GM12878 (cell line): Measurements from ENCODE around the gene PDZD8. TPM values are rescaled to one million over a fixed set of nuclear protein-coding genes. Genes with fewer than 3 reads are reported as not detected.

Experiments used
- ATAC-seq: fragments of 200-7000 bp; cut with Tn5 transposase; 3 replicates; pipeline ENCODE4 v1.9.1; 2020; ENCODE audit warnings: mild to moderate bottlenecking, moderate library complexity
- BruUV-seq: library from RNA; stranded (reverse); fragments of 400-500 nt; replicated peaks from 2 replicates; lab custom pipeline; 2021; lab: Mats Ljungman, UMichigan
- CTCF ChIA-PET: fragments of 300-600 bp; sonication (Branson Sonifier 250); formaldehyde crosslinking; extraction: SDS; loops from one replicate; lab custom pipeline; 2021; ENCODE audit warnings: inconsistent platforms; lab: Yijun Ruan, JAX
- POLR2A ChIA-PET: fragments of 350-600 bp; formaldehyde crosslinking; extraction: SDS; loops from one replicate; lab custom pipeline; 2021; ENCODE audit warnings: inconsistent platforms; lab: Charles Lee
- RAD21 ChIA-PET: fragments of 300-600 bp; sonication (Branson Sonifier 250); formaldehyde crosslinking; loops from one replicate; lab custom pipeline; 2023; ENCODE audit warnings: antibody characterized with exemption; ENCODE audit not compliant: unreplicated experiment; lab: Charles Lee
- SMC1A ChIA-PET: fragments of 300-600 bp; sonication (Branson Sonifier 250); formaldehyde crosslinking; loops from one replicate; lab custom pipeline; 2023; ENCODE audit not compliant: unreplicated experiment, uncharacterized antibody; lab: Charles Lee
- DNase-seq: peaks from one replicate; pipeline ENCODE4 v3.0.0-alpha.2; 2011; ENCODE audit warnings: low read depth, low spot score
- FAIRE-seq: peaks from 3 replicates; lab custom pipeline; 2011; peaks lifted over from hg19 to GRCh38; lab: Jason Lieb, UNC
- H2AFZ ChIP-seq: 2 replicates; pipeline ENCODE4 v1.6.0; 2011; ENCODE audit warnings: low read depth, low read length, control low read depth; ENCODE audit not compliant: control insufficient read depth
- H3K27ac ChIP-seq: 2 replicates; pipeline ENCODE4 v1.5.1; 2011; ENCODE audit warnings: control low read depth; ENCODE audit not compliant: control insufficient read depth, insufficient read depth
- H3K27me3 ChIP-seq, 2 experiments: replicated peaks in 1 of 2; 2 replicates each; pipeline versions ENCODE4 v1.6.0 to v1.6.1; 2011; ENCODE audit warnings: low read length in 1 of 2; ENCODE audit not compliant: control insufficient read depth in 2 of 2, insufficient read depth in 2 of 2
- H3K36me3 ChIP-seq, 2 experiments: 2 replicates each; pipeline ENCODE4 v1.5.1; 2011; ENCODE audit warnings: low read length in 1 of 2; ENCODE audit not compliant: control insufficient read depth in 2 of 2, insufficient read depth in 2 of 2
- H3K4me1 ChIP-seq: 2 replicates; pipeline ENCODE4 v1.6.1; 2011; ENCODE audit warnings: mild to moderate bottlenecking, low read length, moderate library complexity, mixed read lengths; ENCODE audit not compliant: control insufficient read depth, insufficient read depth
- H3K4me2 ChIP-seq: 2 replicates; pipeline ENCODE4 v1.6.0; 2011; ENCODE audit warnings: control low read depth; ENCODE audit not compliant: control insufficient read depth, insufficient read depth
- H3K4me3 ChIP-seq: fragments of 200-600 bp; sonication (generic); 2 replicates; pipeline ENCODE4 v1.5.1; 2016
- H3K79me2 ChIP-seq: 2 replicates; pipeline ENCODE4 v1.6.0; 2011; ENCODE audit warnings: low read length; ENCODE audit not compliant: control insufficient read depth, insufficient read depth
- H3K9ac ChIP-seq: 2 replicates; pipeline ENCODE4 v1.8.0; 2011; ENCODE audit warnings: low read length, control low read depth, mixed read lengths; ENCODE audit not compliant: control insufficient read depth, insufficient read depth
- H3K9me3 ChIP-seq: replicated peaks from 3 replicates; pipeline ENCODE4 v1.5.1; 2011; ENCODE audit warnings: mild to moderate bottlenecking, low read length; ENCODE audit not compliant: control insufficient read depth, insufficient read depth
- H4K20me1 ChIP-seq: 2 replicates; pipeline ENCODE4 v1.6.0; 2011; ENCODE audit not compliant: control insufficient read depth, insufficient read depth
- BMI1 ChIP-seq: fragments of 450-650 bp; IDR thresholded peaks from 2 replicates; pipeline ENCODE4 v1.6.1; 2016; ENCODE audit warnings: mild to moderate bottlenecking, moderate library complexity, borderline replicate concordance
- CHD2 ChIP-seq: IDR thresholded peaks from 2 replicates; pipeline ENCODE4 v1.6.1; 2011; ENCODE audit warnings: low read depth, low read length, improper control_type of control experiment, borderline replicate concordance
- CHD4 ChIP-seq: fragments of 200-600 bp; sonication (generic); IDR thresholded peaks from 2 replicates; pipeline ENCODE4 v1.6.1; 2016; ENCODE audit warnings: mild to moderate bottlenecking
- ETV6 ChIP-seq, 2 experiments: fragments of 450-650 bp in 1 of 2; IDR thresholded peaks in 1 of 2; conservative IDR thresholded peaks in 1 of 2; 2 replicates each; pipeline ENCODE4 v1.6.1; 2014; ENCODE audit warnings: antibody characterized with exemption in 1 of 2, borderline replicate concordance in 1 of 2, low read depth in 1 of 2, mild to moderate bottlenecking in 1 of 2, moderate library complexity in 1 of 2
- GABPA ChIP-seq: IDR thresholded peaks from 2 replicates; pipeline ENCODE4 v1.6.1; 2014; ENCODE audit warnings: antibody characterized with exemption, low read depth, mild to moderate bottlenecking, inconsistent platforms
- IRF3 ChIP-seq: fragments of 450-650 bp; IDR thresholded peaks from 2 replicates; pipeline ENCODE4 v1.6.1; 2014; ENCODE audit warnings: mild to moderate bottlenecking
- MEF2B ChIP-seq: fragments of 450-650 bp; IDR thresholded peaks from 2 replicates; pipeline ENCODE4 v1.6.1; 2018; ENCODE audit warnings: mild to moderate bottlenecking, moderate library complexity; ENCODE audit not compliant: partially characterized antibody, poor library complexity, severe bottlenecking
- MTA2 ChIP-seq: fragments of 450-650 bp; IDR thresholded peaks from 2 replicates; pipeline ENCODE4 v1.6.1; 2016; ENCODE audit warnings: low read depth, mild to moderate bottlenecking, moderate library complexity
- NR2C2 ChIP-seq: IDR thresholded peaks from 2 replicates; pipeline ENCODE4 v1.6.1; 2011; ENCODE audit warnings: borderline replicate concordance, low read depth; ENCODE audit not compliant: control insufficient read depth, insufficient read length
- PAX5 ChIP-seq: IDR thresholded peaks from 2 replicates; pipeline ENCODE4 v1.6.1; 2011; ENCODE audit warnings: low read depth, low read length, borderline replicate concordance
- SREBF2 ChIP-seq: IDR thresholded peaks from 2 replicates; pipeline ENCODE4 v1.6.1; 2012; ENCODE audit warnings: mild to moderate bottlenecking, low read length
- TBL1XR1 ChIP-seq: IDR thresholded peaks from 2 replicates; pipeline ENCODE4 v1.6.1; 2012; ENCODE audit warnings: low read depth, low read length, improper control_type of control experiment
- ZZZ3 ChIP-seq: IDR thresholded peaks from 2 replicates; pipeline ENCODE4 v1.6.1; 2011; ENCODE audit warnings: low read depth; ENCODE audit not compliant: control insufficient read depth, insufficient read length
- WGBS: methylation state at CpG from one replicate; pipeline ENCODE4 v1.1.6; 2016; ENCODE audit warnings: low lambda C conversion rate; ENCODE audit not compliant: insufficient replicate concordance, insufficient coverage; ENCODE audit errors: missing lambda C conversion rate; 5-methylcytosine and 5-hydroxymethylcytosine counted together
- in situ Hi-C: fragments of 300-500 bp; cut with MboI; formaldehyde crosslinking; loops from 9 replicates; pipeline ENCODE4 v1.14.3; 2018; ENCODE audit warnings: mixed read lengths
- intact Hi-C: fragments of 100-400 bp; cut with micrococcal nuclease; formaldehyde crosslinking; loops from one replicate; pipeline ENCODE4 v1.14.2; 2022; ENCODE audit not compliant: unreplicated experiment
- polyA plus RNA-seq, 11 experiments: library from polyadenylated mRNA; depleted of rRNA in 4 of 11; unstranded in 6 of 11; stranded (reverse) in 5 of 11; fragments of >200 nt; fragmentation: Nextera tagmentation in 4 of 11; fragmentation: Illumina TruSeq in 1 of 11; extraction: Ambion mirVana in 4 of 11; extraction: Trizol in 1 of 11; gene quantifications; 1 replicate in 1 of 11; 2 replicates in 10 of 11; pipeline versions ENCODE4 v1.2.1 to v1.2.3, GENCODE V29; 2011 to 2016; ENCODE audit warnings: inconsistent platforms in 2 of 11, missing spikeins in 2 of 11, low read depth in 1 of 11
- total RNA-seq, 4 experiments: library from RNA; depleted of rRNA in 3 of 4; stranded (reverse); fragments of >200 nt in 3 of 4; fragmentation: Illumina TruSeq in 1 of 4; extraction: Trizol in 1 of 4; gene quantifications; 2 replicates each; pipeline versions ENCODE4 v1.2.1 to v1.2.3, GENCODE V29; 2013 to 2021
- TF ChIP-seq, protein P1 (sequence below), 3 experiments: IDR thresholded peaks in 2 of 3; conservative IDR thresholded peaks in 1 of 3; 2 replicates each; pipeline ENCODE4 v1.5.1; 2011; ENCODE audit warnings: low read depth in 3 of 3, low read length in 3 of 3, mild to moderate bottlenecking in 3 of 3, control low read depth in 2 of 3, moderate library complexity in 2 of 3, inconsistent platforms in 1 of 3, mixed read lengths in 1 of 3; ENCODE audit not compliant: control insufficient read depth in 2 of 3, insufficient read depth in 1 of 3; ENCODE audit errors: extremely low read depth in 1 of 3
- TF ChIP-seq, protein P2 (sequence below): fragments of 450-650 bp; IDR thresholded peaks from 2 replicates; pipeline ENCODE4 v1.6.1; 2018; ENCODE audit warnings: mild to moderate bottlenecking, low read depth, moderate library complexity; ENCODE audit not compliant: partially characterized antibody

Gene PDZD8
- total and polyA plus RNA-seq, 10 of the 15 experiments (the other 5 are each of a cell fraction or from before 2014, with no cell fraction given): 2.0 to 21.2 (median 6.7) TPM

DNA sequence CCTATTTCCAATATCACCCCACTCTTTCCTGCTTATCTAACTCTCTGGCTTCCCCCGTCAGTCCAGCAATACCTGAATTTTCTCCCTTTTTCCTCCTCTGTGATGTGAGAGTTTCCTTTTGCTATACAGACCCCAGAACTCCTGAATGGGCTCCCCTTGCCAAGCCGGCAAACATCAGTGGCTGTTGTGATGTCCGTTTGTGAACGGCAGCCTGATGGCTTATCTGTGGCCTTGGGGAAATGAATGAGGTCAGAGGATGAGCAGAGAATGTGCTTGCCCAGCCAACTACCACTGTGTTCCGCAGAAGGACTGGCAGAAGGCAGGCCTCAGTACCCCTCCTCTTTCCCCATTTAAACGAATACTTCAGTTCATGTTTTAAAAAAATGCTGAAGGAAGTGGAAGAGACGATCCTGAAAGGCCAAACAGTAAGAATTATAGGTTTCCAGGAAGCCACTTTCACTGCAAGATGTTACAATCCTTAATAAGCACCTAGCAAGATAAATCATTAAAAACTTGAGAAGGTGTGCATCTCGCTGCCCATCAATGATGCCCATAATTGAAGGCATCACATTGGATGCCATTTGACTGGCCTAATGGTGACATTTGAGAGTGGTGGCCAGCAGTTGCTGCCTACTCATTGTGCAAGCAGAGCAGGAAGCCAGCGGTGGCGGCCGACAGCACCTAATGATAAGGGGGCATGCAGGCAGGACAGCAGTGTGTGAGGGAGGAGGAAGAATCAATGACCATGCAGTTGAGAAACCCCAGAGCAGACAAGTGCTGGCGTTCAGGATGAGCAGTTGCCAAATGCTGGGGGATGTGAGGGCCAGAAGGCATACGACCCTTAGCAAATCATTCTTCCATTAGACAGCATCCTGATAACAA, 102.8 kb downstream of the PDZD8 start:
- WGBS: 81% methylated on average over 13 of the region's 13 CpGs
- H2AFZ ChIP-seq: no peak overlapping the region
- SMC1A ChIA-PET: no interaction called here
- no peak overlapping the region for H3K9ac ChIP-seq
- H3K9me3 ChIP-seq: no peaks in the 10 kb centered on the region
- no peaks in the 10 kb centered on the region for H3K79me2 ChIP-seq
- RAD21 ChIA-PET: no interaction called here
- H4K20me1 ChIP-seq: no peaks in the 10 kb centered on the region
- in situ Hi-C loops: no loop called here
- H3K4me1 ChIP-seq: no peaks in the 10 kb centered on the region
- H3K36me3 ChIP-seq: no peaks in the 10 kb centered on the region
- CTCF ChIA-PET: no interaction called here
- H3K27ac ChIP-seq: no peak overlapping the region
- H3K4me2 ChIP-seq: no peak overlapping the region
- intact Hi-C loops: no loop called here
- ATAC-seq: no peak
- POLR2A ChIA-PET: no interaction called here
- no peaks in the 10 kb centered on the region for H3K27me3 ChIP-seq
- no peak for TF ChIP-seq PAX5
- TF ChIP-seq CHD2: no peak
- TF ChIP-seq MEF2B: no peak
- TF ChIP-seq GABPA: no peak
- TF ChIP-seq, protein P1, sequence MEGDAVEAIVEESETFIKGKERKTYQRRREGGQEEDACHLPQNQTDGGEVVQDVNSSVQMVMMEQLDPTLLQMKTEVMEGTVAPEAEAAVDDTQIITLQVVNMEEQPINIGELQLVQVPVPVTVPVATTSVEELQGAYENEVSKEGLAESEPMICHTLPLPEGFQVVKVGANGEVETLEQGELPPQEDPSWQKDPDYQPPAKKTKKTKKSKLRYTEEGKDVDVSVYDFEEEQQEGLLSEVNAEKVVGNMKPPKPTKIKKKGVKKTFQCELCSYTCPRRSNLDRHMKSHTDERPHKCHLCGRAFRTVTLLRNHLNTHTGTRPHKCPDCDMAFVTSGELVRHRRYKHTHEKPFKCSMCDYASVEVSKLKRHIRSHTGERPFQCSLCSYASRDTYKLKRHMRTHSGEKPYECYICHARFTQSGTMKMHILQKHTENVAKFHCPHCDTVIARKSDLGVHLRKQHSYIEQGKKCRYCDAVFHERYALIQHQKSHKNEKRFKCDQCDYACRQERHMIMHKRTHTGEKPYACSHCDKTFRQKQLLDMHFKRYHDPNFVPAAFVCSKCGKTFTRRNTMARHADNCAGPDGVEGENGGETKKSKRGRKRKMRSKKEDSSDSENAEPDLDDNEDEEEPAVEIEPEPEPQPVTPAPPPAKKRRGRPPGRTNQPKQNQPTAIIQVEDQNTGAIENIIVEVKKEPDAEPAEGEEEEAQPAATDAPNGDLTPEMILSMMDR (IDR thresholded peaks at IDR 0.05 in 2 of 3, conservative IDR thresholded peaks at IDR 0.05 in 1 of 3; ENCODE audit: control insufficient read depth in 2 of 3, extremely low read depth in 1 of 3, insufficient read depth in 1 of 3, low read depth in 3 of 3, low read length in 3 of 3): no peak
- no peak for TF ChIP-seq CHD4
- TF ChIP-seq SREBF2: no peak
- no peak for TF ChIP-seq IRF3
- TF ChIP-seq, protein P2, sequence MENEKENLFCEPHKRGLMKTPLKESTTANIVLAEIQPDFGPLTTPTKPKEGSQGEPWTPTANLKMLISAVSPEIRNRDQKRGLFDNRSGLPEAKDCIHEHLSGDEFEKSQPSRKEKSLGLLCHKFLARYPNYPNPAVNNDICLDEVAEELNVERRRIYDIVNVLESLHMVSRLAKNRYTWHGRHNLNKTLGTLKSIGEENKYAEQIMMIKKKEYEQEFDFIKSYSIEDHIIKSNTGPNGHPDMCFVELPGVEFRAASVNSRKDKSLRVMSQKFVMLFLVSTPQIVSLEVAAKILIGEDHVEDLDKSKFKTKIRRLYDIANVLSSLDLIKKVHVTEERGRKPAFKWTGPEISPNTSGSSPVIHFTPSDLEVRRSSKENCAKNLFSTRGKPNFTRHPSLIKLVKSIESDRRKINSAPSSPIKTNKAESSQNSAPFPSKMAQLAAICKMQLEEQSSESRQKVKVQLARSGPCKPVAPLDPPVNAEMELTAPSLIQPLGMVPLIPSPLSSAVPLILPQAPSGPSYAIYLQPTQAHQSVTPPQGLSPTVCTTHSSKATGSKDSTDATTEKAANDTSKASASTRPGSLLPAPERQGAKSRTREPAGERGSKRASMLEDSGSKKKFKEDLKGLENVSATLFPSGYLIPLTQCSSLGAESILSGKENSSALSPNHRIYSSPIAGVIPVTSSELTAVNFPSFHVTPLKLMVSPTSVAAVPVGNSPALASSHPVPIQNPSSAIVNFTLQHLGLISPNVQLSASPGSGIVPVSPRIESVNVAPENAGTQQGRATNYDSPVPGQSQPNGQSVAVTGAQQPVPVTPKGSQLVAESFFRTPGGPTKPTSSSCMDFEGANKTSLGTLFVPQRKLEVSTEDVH: no peak
- no peak for TF ChIP-seq TBL1XR1
- TF ChIP-seq BMI1: no peak
- no peak for TF ChIP-seq ZZZ3
- TF ChIP-seq NR2C2: no peak
- TF ChIP-seq MTA2: no peak
- TF ChIP-seq ETV6 (conservative IDR thresholded peaks at IDR 0.05 in 1 of 2, IDR thresholded peaks at IDR 0.05 in 1 of 2; ENCODE audit: borderline replicate concordance in 1 of 2, low read depth in 1 of 2): no peak
- DNase-seq: no peak
- H3K4me3 ChIP-seq: no peak overlapping the region
- BruUV-seq: no TSS peak
- FAIRE-seq: no peak
